ENCODE measurements around the gene TFAM. TPM values are rescaled to one million over a fixed set of nuclear protein-coding genes. Genes with fewer than 3 reads are reported as not detected.
A peak's percentile ranks its signal among the peaks of the same experiment; 100 is the strongest.

Gene TFAM
- polyA plus RNA-seq, 1 of the 3 experiments (the other 2 are of a cell fraction) = 19.6 TPM

- TF ChIP-seq REST (IDR thresholded peaks at IDR 0.05; ENCODE audit: low read depth, low read length) (no peak), SIN3A (IDR thresholded peaks at IDR 0.05; ENCODE audit: borderline replicate concordance, low read depth, low read length) (no peak), FOXJ3 (CRISPR knock-in tag; IDR thresholded peaks at IDR 0.05) (no peak), POLR2AphosphoS5 (IDR thresholded peaks at IDR 0.05; ENCODE audit: low read depth, low read length) (no peak), YY1 (IDR thresholded peaks at IDR 0.05; ENCODE audit: low read depth) (no peak), SMC3 (IDR thresholded peaks at IDR 0.05; ENCODE audit: low read depth, low read length) (peak; percentile 82), USF1 (IDR thresholded peaks at IDR 0.05; ENCODE audit: borderline replicate concordance, low read depth) (no peak), EZH2phosphoT487 (IDR thresholded peaks at IDR 0.05; ENCODE audit: borderline replicate concordance, low read depth) (no peak), MXI1 (IDR thresholded peaks at IDR 0.05; ENCODE audit: low read depth, low read length) (no peak), MAX (IDR thresholded peaks at IDR 0.05; ENCODE audit: low read depth) (no peak), GATA2 (CRISPR knock-in tag; IDR thresholded peaks at IDR 0.05) (no peak), TAF1 (IDR thresholded peaks at IDR 0.05; ENCODE audit: borderline replicate concordance, low read depth, low read length) (no peak), IRF3 (IDR thresholded peaks at IDR 0.05; ENCODE audit: low read depth, low read length) (no peak)
Measured at GRCh38 chr10:58414270-58415041, 29.2 kb downstream of the TFAM start (continued).

- Histone ChIP-seq H3K4me2 (no peak overlapping the region), H3K9ac (no peak overlapping the region), H3K27me3 (ENCODE audit: insufficient read depth) (no peaks in the 10 kb centered on the region), H2AFZ (ENCODE audit: low read depth) (no peak overlapping the region), H3K79me2 (ENCODE audit: insufficient read depth) (no peaks in the 10 kb centered on the region), H3K9me3 (no peaks in the 10 kb centered on the region), H3K9me2 (no peaks in the 10 kb centered on the region), H4K20me1 (ENCODE audit: insufficient read depth) (no peaks in the 10 kb centered on the region), H3F3A (replicated peaks; ENCODE audit: insufficient read depth) (no peaks in the 10 kb centered on the region), H3K27ac (ENCODE audit: low read depth in 2 of 2, low read length in 1 of 2) (no peak overlapping the region), H3K36me3 (replicated peaks in 1 of 2; ENCODE audit: control insufficient read depth in 1 of 2, insufficient read depth in 2 of 2, low read length in 1 of 2) (no peaks in the 10 kb centered on the region), H3K4me1 (ENCODE audit: control insufficient read depth in 1 of 2, insufficient read depth in 2 of 2, low read depth in 1 of 2, low read length in 1 of 2) (no peaks in the 10 kb centered on the region), H3K4me3 (ENCODE audit: low read depth in 2 of 2, low read length in 1 of 2) (no peak overlapping the region)
- ChIA-PET CTCF (interaction anchor here (0.8 to 2.8 kb wide), 8 partner anchors 14 to 365 kb away, joined by 3 to 22 read pairs (median 6); no protein-coding TSS in a partner anchor), POLR2A (no interaction called here)
- no peak for DNase-seq
- no peak for TF ChIP-seq MEF2A (IDR thresholded peaks at IDR 0.05; ENCODE audit: borderline replicate concordance, low read depth)
- no peak for TF ChIP-seq YY1 (IDR thresholded peaks at IDR 0.05; ENCODE audit: low read depth)
- TF ChIP-seq FOXJ3 (CRISPR knock-in tag; IDR thresholded peaks at IDR 0.05) = no peak
- TF ChIP-seq RAD21 (IDR thresholded peaks at IDR 0.05; ENCODE audit: low read length) = no peak
- no peak for TF ChIP-seq JUND (IDR thresholded peaks at IDR 0.05)
- TF ChIP-seq NFIC (IDR thresholded peaks at IDR 0.05; ENCODE audit: borderline replicate concordance) = no peak
- no peak for TF ChIP-seq POLR2AphosphoS5 (IDR thresholded peaks at IDR 0.05; ENCODE audit: low read depth, low read length)
- no peak for TF ChIP-seq MXI1 (IDR thresholded peaks at IDR 0.05; ENCODE audit: low read depth, low read length)
- TF ChIP-seq CHD2 (IDR thresholded peaks at IDR 0.05; ENCODE audit: low read length, partially characterized antibody) = no peak
- no peak for TF ChIP-seq SMC3 (IDR thresholded peaks at IDR 0.05; ENCODE audit: low read depth, low read length)
- TF ChIP-seq NRF1 (IDR thresholded peaks at IDR 0.05; ENCODE audit: low read depth, low read length) = no peak
- no peak for TF ChIP-seq REST (IDR thresholded peaks at IDR 0.05; ENCODE audit: low read depth, low read length)
- TF ChIP-seq SIN3A (IDR thresholded peaks at IDR 0.05; ENCODE audit: borderline replicate concordance, low read depth, low read length) = no peak
- no peak for TF ChIP-seq RXRA (IDR thresholded peaks at IDR 0.05; ENCODE audit: borderline replicate concordance, low read depth)
- TF ChIP-seq TAF1 (IDR thresholded peaks at IDR 0.05; ENCODE audit: borderline replicate concordance, low read depth, low read length) = no peak
Measured at GRCh38 chr10:58415757-58416156, 30.5 kb downstream of the TFAM start.
